ENCODE results near the gene EXOSC10. TPM values are rescaled to one million over a fixed set of nuclear protein-coding genes. Genes with fewer than 3 reads are reported as not detected.

Gene EXOSC10
- polyA plus RNA-seq (ENCODE audit: insufficient read length), result 62.1 TPM

DNA sequence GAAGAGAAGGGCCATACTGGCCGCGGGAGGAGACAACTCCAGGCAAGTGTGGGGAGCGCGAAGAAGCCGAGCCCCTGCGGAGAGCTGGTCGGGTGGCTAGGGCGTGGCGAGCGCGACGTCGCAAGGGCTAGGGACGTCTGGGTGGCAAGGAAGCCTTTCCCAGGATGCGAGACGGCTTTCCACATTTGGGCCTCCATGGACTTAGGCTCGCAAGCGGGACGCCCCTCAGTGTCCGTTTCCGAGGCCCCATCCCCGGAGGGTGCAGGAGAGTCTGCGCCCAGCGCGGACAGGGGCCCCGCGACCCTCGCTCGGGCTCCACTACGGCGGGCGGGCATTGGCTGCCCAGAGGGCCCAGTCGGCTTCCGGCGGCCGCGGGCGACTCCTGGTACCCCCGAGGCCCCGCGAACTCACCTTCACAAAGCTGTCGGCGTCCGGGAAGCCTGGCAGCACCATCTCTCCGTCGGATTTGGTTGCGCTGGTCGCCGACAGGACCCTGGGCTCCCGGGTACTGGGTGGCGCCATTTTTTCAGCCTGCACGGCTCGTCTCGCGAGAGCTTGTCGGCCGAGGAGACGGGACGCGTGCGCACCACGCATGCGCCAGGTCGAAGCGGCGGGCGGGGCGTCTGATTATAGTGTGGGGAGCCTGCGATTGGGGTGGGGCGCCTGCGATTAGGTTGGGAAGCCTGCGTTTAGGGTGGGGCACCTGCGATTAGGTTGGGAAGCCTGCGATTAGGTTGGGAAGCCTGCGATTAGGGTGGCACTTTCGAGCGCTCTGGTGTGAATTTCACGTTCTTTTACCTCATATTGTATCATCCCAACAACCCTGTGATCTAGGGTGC is at the start of gene EXOSC10:
EXOSC10 (minus strand) TSS at position 560 of the 839 bp plus-strand sequence; CDS start at position 522, 38 bp downstream.
- DNase-seq, result peak; percentile 92

DNA sequence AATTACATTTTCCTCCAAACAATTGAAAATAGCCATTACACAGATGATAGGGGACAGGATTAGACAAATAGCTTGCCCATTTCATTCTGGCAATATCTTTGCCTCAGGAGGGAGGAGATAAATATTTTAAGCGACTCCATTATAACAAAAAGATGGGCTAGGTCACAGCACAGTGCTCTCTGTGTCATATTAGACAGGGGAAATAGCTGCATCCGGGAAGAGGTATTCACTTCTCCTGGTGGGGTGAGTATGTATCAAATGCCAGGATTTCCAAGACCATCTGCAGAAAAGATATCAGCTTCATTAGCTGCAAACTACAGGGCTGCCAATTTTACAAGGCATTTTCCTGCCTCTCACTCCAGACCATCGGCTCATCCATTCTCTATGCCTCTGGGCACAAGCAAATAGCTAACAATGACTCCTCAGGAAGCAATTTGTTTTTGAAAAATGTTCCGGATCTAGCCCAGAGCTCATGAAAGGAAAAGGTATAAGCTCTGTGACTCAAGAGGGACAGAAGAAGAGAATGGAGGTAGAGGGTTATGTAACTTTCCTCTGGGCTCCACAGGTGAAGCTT is 47.6 kb upstream of the EXOSC10 start:
- DNase-seq, result no peak

DNA sequence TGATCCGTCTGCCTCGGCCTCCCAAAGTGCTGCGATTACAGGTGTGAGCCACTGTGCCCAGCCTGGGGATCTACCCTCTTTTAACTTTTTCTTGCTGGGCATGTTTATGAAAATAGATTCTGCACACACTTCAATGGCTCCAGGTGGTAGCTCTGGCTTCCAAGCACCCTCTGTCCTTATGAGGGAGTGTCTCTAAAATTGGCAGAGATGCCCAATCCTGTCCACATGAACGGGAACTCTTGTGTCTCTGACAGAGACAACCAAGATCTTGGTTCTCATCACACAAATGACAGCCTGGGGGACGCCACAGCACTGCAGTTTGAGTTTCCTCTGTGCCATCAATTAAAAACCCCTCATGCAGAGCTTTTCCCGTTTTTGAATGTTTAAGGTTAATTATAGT is 46.1 kb upstream of the EXOSC10 start:
- DNase-seq, result no peak

DNA sequence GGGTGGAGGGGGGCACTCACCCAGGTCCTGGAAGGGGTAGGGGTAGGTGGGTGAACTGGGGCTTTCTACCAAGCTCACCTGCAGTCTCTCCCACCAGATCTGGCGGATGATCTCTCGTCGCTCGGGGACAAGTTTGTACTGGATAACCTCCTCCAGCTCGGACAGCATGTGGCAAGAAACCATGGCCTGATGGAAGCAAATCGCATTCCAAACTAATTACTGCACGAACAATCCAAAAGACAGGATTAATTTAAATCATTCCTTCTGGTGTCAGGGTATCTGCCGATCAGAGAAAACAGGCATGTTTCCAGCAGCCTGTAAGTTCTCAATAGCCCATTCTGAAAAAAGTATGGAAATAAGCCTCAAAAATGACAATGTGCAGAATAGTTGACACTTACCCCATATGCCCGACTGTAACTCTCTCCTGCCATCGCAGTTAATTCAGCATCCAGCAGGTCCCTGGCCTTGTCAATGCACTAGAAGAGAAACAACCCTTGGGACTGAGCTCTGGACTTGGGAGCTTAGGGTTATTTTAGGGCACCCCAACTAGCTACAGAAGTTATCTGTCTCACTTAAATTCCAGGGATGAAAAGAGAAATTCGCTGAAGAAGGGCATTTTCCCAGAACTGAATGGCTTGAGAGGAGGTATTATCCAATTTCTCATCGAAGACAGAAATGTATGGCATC is 45.0 kb upstream of the EXOSC10 start:
- DNase-seq, result no peak

DNA sequence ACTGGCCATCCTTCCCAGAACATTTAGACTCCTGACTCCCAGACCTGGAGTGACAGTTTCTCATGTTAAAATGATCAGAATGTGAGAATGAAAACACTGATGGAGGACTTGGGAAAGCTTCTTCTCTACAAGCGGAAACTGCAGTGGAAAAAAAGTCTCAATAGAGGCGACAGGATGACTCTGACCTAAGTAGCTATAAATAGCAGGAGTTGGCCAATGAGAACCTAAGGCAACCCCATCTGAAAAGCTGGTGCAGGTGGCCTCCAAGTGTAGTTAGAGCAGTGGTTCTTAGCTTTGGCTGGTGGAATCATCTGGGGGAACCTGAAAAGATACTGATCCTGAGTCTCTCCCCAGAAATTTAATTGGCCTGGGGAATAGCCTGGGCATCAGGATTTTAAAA is 44.2 kb upstream of the EXOSC10 start:
- no peak for DNase-seq

DNA sequence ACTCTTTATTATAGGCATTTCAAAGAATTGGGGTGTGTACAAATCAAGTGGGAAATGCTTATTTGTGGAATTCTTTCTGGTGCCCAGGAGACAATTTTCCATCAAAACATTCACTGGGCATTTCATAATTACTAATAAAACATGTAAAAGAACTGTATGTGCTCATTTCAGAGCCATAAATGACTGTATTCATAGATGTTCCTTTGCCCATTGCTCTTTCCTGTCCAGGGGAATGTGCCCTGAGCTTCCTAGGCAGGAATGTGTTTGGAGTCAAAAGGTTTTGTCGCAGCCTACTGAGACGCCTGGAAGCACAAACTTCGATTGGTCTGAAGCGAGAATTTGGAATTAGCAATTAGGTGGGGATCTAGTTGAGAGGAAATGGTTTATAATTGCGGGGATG is 43.7 kb upstream of the EXOSC10 start:
- DNase-seq, result no peak

DNA sequence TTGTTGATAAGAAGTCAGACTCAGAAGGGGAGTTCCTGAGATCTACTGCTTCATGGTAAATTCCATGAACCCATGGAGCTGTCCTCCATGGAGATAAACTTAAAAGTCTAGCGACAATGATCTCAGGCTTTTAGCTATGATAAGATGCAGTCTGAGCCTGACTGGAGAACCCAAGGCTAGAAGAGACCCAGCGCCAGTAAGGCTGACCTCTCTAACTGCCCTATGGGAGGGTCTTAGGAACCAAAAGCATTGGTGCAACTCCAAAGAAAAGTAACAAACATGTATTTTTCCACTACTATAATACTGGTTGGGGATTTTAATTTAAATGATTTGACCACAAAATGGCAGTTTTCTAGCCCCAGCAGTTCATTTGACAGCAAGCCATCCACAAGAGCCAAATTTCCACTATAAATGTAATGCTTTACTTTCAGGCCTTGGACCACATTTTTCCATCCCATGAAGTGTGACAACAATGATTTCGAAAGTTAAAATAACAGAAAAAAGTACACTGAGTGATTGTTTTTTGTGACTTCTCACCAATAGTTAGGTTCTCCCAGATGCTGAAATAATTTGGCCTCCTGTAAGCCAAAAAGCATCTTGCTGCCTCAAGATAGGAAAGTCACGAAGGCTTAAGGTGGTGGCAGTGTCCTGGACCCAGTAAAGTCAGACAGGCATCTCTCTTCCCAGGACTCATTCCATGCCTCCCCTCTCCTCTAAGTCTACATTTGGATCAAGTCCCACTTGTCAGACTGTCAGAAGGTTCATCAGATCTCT is 43.1 kb upstream of the EXOSC10 start:
- DNase-seq, result peak; percentile 73

DNA sequence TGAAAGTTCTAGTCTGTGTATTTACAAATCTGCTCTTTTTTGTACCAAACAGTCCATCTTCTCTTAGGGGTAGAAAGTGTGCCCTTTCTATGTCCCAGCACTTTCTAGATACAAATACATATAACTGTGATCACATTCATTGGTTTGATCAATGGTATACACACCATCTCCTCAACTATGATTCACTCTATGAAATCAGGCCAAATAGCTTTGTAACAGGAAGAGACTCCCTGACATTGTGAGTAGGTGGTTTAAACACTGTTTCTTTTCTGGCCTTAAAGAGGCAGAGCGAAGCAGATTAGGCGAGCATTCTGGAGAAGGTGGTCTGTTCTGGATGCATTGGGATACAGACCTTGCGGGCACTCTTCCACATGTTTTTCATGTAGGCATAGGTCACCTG is 39.3 kb upstream of the EXOSC10 start:
- DNase-seq, result no peak

DNA sequence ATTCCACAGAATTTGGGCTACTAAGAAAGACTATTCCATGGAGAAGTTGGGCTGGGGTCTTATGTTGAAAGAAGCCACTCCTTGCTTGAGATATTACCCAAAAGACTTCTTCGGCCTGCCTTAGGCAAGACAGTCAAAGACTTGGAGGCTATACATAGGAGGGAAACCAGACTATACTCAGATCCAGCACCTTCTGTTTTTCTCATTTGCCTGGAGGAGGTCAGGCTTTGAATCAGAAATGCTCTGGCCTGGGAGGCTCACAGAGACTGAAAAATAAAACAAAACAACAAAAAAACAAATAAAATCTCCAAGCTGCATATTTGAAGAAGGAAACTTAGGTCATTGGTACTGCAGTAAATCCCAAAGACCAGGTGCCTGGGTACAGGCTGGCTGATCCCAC is 38.4 kb upstream of the EXOSC10 start:
- DNase-seq, result no peak

DNA sequence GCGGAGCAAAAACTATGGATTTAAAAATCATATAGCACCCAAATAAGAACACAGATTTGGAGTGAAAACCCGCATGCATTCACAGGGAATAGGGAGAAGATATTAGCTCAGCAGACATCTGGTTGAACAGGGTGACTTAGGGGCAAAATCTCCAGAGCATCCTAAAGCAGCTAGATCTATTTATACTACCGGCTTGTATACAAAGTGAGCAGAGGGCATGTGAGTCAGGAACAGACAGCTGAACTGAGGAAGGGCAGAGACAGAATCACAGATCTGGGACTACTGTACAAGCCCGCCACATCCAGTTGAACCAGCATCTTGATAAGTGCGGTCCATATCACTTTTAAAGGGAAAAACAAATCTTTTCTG is 35.2 kb upstream of the EXOSC10 start:
- no peak for DNase-seq

DNA sequence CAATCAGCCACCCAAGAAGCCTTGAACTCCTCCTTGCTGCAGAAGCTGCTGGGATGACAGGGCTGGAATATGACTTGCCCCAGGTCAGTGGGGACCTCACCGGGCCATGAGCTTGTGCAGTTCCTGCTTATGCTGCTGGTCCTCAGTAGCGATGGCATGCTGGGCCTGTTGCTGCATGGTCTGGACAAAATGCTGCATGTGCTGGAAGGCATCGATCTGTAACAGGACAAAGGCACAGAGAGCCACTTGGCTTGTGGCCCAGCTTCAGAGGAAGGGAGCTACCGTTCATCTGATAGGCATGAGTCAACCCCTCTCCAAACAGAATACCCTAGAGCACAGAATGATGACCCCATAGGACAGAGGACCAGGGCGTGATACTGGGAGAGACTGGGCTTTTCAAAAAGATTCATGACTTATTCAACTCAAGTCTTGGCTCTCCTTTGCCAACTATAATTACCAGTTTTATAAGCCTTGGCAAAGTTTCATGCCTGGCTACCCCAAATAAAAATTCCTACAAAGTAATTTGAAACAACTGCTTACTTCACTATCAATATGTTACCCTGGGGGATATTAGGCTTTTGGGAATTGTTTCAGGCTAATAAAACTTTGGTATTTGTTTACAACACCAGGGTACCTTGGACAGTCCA is 34.7 kb upstream of the EXOSC10 start:
- no peak for DNase-seq

DNA sequence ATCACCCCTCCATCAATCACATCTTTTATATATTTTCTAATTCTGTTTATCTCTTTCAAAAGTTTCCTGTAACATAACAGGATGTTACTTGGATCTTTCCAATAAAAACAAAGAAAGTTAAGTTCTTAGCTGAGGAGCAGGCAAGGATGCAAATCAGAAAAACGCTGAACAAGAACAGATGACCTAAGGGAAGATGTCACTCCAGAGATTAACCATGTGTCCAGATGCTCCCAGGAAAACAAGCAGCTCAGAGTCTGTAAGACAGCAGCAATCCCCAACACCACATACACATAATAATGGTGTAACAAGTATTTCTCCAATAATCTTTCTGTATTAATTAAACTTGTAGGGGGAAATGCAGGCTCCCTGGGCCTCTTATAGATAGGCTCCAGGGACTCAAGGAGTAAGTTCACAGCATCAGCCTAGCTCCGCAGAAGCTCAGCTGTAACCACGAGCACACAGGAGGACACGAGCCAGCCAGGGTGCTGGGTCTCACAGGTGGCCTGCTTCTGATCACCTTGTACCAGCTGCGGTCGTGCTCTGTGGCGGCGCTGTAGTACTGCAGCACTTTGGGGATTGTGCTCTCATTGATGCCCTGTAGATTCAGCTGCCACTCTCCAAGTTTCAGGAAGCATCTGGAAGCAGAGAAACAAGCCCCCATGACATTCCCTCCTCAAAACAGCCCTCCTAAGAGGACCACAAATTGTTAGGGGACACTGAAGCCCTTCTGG is 33.1 kb upstream of the EXOSC10 start:
- no peak for DNase-seq

DNA sequence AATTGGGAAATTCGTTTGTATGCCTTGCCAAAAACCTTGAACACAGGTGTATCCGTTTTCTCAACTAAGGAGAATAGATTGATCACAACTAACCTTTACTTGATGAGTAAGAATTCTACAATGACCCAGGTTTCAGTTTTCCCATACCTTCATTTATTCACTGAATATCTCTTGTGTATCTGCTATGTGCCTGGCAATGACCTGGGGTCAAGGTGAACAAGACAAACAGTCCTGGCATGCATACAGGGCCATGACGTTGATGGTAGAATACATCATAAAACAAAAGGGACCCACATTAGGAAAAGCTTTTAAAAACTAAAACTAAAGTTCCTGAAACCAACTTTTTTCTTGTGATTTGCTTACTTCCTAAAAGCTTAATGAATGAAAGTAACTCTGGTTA is 32.1 kb upstream of the EXOSC10 start:
- no peak for DNase-seq

DNA sequence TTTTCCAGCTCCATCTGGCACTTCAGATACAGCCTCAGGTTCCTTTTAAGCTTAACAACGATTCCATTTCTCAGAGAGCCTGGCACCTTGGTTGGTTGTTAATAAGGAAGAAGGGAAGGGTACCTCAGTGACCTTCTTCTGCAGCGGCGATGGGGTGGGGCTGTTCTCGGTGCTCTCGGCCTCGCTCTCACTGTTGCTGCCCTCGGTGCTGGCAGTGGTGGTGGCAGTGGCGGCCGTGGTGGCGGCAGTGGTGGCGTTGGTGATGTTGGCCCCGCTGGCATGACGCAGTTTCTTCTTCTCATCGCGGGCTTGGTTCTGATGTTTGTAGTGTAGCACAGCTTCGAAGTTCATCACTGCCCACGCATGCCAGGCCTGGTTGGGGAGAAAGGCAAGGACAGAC is 30.7 kb upstream of the EXOSC10 start:
- DNase-seq, result no peak

DNA sequence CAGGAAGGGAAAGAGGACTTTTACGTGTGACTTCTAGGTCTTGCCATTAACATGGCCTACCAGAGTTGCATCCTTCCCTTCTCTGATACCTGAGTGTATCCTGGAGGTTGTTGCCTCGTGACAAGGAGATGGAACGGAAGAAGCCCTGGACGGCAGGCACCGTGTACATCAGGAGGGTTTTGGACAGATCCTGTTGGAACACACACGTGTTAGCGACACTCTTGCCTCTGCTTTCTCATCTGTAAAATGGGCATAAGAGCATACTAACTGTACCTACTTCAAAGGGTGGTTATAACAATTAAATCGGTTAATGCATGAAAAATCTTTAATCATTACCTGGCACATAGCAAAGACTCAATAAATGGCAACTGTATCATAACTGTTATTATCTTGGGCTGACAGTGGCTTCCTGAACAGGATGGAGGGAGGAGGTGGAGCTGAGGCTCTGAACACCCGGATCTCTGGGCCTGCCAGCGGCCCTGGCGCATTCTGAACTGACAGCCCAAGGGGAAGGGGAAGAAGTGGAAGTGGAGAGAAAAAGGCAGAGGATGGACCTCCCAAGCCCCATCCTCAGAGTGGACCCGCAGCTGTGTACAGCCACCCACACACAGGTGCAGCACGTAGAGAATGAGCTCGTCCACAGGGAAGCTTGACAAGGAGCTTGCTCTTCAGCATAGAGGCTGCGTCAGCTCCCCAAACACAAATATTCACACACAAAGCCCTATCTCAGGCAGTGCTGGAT is 30.2 kb upstream of the EXOSC10 start:
- DNase-seq, result no peak

DNA sequence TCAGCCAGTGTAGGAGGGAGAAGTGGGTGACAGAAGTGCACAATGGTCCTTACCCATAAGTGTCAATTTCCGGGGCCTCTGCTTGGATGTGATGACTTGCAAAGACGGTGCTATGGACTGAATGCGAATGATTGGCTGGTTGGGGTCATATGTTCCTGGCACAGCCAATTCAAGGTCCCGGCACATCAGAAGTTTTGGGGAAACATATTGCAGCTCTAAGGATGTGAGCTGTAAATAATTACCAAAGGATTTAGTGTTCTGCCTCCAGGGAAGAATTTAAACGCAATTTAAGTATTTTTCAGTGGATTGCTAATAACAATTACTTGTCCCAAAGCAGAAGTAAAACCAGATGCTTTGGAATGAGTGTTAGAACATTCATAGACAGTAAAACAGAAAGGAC is 26.9 kb upstream of the EXOSC10 start:
- DNase-seq, result no peak

DNA sequence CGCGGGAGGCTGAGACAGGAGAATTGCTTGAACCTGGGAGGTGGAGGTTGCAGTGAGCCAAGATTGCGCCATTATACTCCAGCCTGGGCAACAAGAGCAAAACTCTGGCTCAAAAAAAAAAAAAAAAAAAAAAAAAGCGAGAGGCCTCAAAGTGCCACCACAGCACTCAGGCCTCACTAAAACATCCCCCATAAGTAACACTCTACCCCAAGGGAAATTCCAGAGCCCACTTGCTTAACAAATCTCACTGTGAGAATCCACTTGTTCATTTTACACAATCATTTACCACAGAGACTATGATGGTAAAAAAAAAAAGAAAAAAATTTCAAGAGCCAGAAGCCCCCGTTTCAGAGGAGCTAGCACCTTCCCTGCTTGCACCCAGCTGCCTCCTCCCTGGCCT is 26.3 kb upstream of the EXOSC10 start:
- DNase-seq, result no peak

DNA sequence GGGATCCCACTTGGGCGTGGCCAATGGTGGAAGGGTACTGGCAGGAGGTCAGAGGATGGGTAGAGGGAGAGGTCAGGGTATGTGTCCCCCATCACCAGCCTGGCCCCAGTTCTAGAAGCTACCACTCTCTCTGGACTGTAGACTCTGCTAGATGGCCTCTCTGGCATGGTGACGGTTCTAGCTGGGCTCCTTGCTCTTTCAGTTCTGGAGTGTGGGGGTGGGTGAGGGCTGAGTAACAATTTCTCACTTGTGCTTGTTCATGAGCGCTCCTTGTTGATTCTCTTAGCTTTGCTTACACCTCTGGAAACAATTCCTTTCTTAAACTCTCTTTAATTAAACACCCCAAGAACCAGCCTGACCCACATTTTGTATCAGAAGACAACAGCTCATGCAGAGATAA is 25.3 kb upstream of the EXOSC10 start:
- DNase-seq, result no peak

DNA sequence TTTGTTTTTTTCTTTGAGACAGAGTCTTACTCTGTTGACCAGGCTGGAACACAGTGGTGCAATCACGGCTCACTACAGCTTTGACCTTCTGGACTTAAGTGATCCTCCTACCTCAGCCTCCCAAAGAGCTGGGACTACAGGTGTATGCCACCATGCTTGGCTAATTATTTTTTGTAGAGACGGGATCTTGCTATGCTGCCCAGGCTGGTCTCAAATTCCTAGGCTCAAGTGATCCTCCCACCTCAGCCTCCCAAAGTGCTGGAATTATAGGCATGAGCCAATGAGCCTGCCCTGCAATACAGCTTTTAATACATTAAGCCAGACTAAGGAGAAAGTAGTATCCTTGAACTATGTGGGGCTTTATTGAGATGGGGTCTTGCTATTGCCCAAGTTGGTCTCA is 16.6 kb upstream of the EXOSC10 start:
- DNase-seq, result no peak

DNA sequence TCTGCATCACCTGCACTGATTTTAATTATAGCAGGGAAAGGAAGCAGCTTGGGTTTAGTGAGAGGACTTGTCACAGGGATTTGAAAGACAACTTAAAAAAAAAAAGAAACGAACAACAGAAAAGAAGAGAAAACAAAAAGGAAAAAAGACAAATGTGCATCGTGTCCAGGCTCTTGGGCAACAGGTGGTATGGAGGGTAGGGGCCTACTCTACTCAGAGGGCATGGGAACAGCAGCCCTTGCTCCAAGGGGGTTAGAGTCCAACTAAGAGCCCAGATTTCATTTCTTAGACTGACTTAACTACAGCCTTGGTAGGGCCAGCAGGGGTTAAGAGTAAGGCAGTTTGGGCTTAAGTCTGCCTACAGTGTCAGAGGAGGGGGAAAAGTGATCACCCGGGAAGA is 15.3 kb upstream of the EXOSC10 start:
- DNase-seq, result no peak

All from hindlimb muscle (tissue), 1 donor.